IPS DF 6.9 (cell line): ENCODE data around the gene PER2.

ENCODE experiments used
- DNase-seq: peaks from one replicate; pipeline ENCODE4 v3.0.0-alpha.2; 2013; ENCODE audit warnings: low read depth, low spot score
- H3K27ac ChIP-seq: one replicate; pipeline ENCODE4 v1.5.1; 2013; ENCODE audit warnings: low read length, control low read depth
- H3K27me3 ChIP-seq: 2 replicates; pipeline ENCODE4 v1.6.1; 2013; ENCODE audit warnings: mild to moderate bottlenecking, low read length; ENCODE audit not compliant: control insufficient read depth, insufficient read depth
- H3K36me3 ChIP-seq: 2 replicates; pipeline ENCODE4 v1.6.1; 2013; ENCODE audit warnings: low read length; ENCODE audit not compliant: control insufficient read depth, insufficient read depth
- H3K4me1 ChIP-seq: 2 replicates; pipeline ENCODE4 v1.6.1; 2013; ENCODE audit warnings: low read length; ENCODE audit not compliant: control insufficient read depth, insufficient read depth
- H3K4me3 ChIP-seq: 2 replicates; pipeline ENCODE4 v1.5.1; 2013; ENCODE audit warnings: mild to moderate bottlenecking, low read length
- H3K9me3 ChIP-seq: 2 replicates; pipeline ENCODE4 v1.6.1; 2013; ENCODE audit warnings: low read length, inconsistent platforms; ENCODE audit not compliant: control insufficient read depth, insufficient read depth
- WGBS: extraction: QIAGEN DNeasy Blood & Tissue Kit; methylation state at CpG from one replicate; pipeline ENCODE4 v1.1.7; 2013; ENCODE audit warnings: mixed read lengths, missing lambda C conversion rate; ENCODE audit not compliant: insufficient read length, insufficient coverage; 5-methylcytosine and 5-hydroxymethylcytosine counted together

Gene PER2

DNA sequence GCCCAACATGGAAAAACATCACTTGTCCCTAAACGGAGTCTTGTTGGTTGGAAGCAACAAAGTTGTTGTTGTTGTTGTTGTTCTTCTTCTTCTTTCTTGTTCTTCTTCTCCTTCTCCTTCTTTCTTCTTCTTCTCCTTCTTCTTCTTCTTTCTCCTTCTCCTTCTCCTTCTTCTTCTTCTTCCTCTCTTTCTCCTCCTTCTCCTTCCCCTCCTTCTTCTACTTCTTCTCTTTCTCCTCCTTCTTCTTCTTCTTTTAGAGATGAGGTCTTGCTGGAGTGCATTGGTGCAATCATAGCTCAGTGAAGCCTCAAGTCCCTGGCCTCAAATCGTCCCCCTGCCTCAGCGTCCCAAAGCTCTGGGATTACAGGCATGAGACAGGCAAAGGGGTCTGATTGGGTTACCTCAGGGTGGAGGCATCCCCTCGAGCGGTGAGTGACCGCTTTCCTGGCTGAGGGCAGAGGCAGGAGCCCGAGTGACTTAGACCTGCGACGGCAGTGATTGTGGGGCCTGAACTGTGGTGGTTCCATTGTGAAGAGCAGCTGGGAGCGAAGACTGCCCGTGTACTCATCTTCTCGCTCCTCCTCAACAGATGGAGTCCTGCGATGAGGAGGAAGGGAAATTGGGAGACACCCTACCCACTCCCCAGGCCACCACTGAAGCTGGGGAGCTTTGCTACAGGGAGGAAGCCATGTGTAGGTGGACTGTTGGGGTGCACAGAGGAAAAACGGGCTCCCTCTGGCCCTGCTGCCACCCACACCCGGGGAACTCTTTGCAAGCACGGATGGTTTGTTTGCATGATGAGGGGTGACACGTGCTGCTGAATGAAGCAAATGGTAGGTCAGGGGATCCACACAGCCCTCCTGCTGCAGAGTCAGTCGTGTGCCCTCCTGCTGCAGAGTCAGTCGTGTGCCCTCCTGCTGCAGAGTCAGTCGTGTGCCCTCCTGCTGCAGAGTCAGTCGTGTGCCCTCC is 7.0 kb upstream of the PER2 start:
- no CpG with 5 or more reads among the region's 21 CpGs for WGBS
- Histone ChIP-seq H3K27ac (no peak overlapping the region), H3K9me3 (no peaks in the 10 kb centered on the region), H3K27me3 (no peaks in the 10 kb centered on the region; the same call in 1 of the 2 replicates), H3K36me3 (no peaks in the 10 kb centered on the region), H3K4me1 (0 out of 2 replicates have a peak, but pooled peaks cover 1% of the 10 kb centered on the region), H3K4me3 (no peak overlapping the region)
- no peak for DNase-seq

DNA sequence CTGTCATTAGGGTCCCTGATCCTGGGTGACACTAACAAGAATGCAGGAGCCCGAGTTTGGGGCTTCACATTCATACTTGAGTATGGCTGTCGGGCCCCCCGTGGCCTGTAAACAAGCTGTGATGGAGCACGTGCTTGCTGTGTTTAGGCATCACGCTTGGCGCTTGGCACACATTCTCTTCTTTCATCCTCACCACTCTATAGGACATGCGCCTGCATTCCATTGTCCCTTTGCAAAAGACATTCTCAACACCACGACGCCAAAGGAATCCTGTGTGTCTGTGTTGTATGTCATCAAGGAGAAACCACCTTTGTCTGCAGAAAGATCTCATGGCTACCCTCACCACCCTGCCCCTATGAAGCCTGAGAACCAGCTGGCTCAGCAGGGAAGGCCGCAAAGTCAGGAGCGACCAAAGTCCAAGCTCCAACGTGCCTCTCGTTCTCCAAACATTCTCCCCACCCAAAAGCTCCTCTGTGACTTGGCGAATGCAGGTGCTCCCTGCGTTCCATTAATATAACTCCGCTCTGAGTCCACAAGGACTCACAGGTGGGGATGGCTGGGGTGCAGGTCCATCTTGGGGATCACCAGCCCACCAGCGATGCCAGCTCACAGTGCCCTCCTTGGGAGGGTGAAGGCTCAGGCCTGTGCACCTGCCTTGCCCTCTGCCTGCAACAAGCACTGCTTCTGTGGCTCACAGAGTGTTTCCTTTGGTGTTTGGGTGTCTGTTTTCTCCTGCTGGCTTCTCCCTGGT is 6.2 kb upstream of the PER2 start:
- no peak for DNase-seq

DNA sequence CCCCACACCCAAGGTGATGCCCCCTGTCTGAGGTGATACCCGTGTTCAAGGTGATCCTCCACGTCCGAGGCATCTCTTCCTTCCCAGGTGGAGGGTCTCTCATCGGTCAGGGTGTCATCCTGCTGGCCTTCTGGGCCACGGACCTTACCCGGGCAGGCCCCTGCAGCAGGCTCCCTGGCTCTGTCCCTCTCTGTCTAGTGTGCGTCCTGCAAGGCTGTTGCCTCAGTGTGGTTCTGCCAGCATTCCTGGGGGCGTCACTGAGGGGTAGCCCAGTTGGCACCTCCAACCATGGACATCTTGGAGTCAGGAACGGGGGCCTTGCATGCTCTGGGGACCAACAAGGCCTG is 5.6 kb upstream of the PER2 start:
- DNase-seq = no peak
- Histone ChIP-seq H3K36me3 (no peaks in the 10 kb centered on the region), H3K9me3 (no peaks in the 10 kb centered on the region), H3K4me3 (no peak overlapping the region), H3K27me3 (no peaks in the 10 kb centered on the region; the same call in 1 of the 2 replicates), H3K27ac (no peak overlapping the region), H3K4me1 (0 out of 2 replicates have a peak, but pooled peaks cover 3% of the 10 kb centered on the region)
- WGBS = no CpG with 5 or more reads among the region's 9 CpGs

More for the DNA sequence above, 6.2 kb upstream of the PER2 start:
- Histone ChIP-seq H3K9me3 (no peaks in the 10 kb centered on the region), H3K36me3 (no peaks in the 10 kb centered on the region), H3K27me3 (no peaks in the 10 kb centered on the region; the same call in 1 of the 2 replicates), H3K27ac (no peak overlapping the region), H3K4me3 (no peak overlapping the region), H3K4me1 (0 out of 2 replicates have a peak, but pooled peaks cover 3% of the 10 kb centered on the region)
- no CpG with 5 or more reads among the region's 17 CpGs for whole genome bisulfite sequencing

DNA sequence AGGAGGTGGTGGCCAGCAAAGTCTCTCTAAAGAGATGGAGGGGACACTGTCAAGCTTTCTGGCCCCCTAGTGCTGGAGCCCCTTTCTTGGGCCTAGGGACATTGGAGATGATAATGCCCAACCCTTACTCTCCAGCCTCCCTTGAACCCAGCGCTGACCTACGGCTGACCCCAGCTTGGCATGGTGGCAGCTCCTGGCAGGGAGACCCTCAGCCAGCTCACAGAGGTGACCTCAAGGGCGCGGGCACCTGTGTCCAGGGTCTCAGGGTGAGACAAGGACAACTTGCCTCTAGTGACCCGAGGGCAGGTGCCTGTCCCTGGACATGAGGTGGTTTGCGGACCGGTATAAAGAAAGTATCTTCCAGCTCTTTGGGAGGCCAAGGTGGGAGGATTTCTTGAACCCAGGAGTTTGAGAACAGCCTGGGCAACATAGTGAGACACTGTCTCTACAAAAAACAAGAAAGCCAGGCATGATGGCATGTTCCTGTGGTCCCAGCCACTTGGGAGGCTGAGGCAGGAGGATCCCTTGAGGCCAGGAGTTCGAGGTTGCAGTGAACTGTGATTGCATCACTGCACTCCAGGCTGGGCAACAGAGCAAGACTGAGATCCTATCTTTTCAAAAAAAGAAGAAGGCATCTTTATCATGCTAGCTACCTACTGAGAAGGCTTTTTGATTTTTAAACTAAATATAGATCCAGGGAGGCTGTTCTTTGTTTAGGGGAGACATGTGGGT is 3.3 kb upstream of the PER2 start:
- H3K27ac ChIP-seq = no peak overlapping the region
- H3K4me3 ChIP-seq = no peak overlapping the region
- H3K36me3 ChIP-seq = no peaks in the 10 kb centered on the region
- no peaks in the 10 kb centered on the region for H3K9me3 ChIP-seq
- no CpG with 5 or more reads among the region's 8 CpGs for WGBS
- no peaks in the 10 kb centered on the region for H3K27me3 ChIP-seq
- H3K4me1 ChIP-seq = 0 out of 2 replicates have a peak, but pooled peaks cover 2% of the 10 kb centered on the region
- DNase-seq = no peak

DNA sequence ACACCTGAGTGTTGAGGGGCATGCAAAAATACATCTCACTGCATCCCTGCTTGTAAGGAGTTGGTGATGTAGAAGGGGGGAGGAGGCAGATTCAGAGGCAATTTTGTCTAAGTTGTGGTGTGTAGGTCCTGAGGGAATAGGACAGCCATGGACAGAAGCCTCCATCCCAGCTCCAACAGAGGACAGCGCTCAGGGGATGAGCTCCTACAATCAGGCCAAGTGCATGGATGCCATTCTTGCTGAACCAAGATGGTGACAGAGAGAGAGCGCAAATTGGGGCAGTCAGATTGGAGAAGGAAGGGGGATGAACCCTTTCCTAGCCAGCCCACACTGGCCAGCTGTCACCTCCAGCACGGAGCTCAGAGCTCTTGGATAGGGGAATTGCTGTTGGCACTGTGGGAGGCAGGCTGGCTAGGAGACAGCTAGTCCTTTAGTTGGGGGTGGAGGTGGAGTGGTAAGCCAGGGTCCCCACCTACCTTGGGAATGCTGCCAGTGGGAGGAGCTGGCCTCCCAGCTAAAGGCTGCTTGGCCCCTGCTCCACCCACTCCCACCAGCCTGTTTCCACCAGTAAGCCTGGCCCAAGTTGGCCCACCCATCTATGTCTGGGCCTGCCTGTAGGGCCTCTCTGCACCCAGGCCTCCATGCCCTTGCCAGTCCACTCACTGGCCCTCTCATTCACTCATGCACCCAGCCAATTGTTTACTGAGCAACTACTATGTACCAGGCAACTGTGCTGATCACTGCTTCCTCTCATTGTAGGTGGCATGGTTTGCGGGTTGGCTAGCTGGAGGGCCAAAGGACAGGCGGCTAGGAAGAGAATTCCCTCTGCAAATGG is 2.5 kb upstream of the PER2 start:
- no peaks in the 10 kb centered on the region for H3K36me3 ChIP-seq
- no peaks in the 10 kb centered on the region for H3K27me3 ChIP-seq
- H3K4me1 ChIP-seq = 0 out of 2 replicates have a peak, but pooled peaks cover 2% of the 10 kb centered on the region
- no peak overlapping the region for H3K4me3 ChIP-seq
- DNase-seq = no peak
- no CpG with 5 or more reads among the region's 5 CpGs for WGBS
- H3K27ac ChIP-seq = no peak overlapping the region
- H3K9me3 ChIP-seq = no peaks in the 10 kb centered on the region

DNA sequence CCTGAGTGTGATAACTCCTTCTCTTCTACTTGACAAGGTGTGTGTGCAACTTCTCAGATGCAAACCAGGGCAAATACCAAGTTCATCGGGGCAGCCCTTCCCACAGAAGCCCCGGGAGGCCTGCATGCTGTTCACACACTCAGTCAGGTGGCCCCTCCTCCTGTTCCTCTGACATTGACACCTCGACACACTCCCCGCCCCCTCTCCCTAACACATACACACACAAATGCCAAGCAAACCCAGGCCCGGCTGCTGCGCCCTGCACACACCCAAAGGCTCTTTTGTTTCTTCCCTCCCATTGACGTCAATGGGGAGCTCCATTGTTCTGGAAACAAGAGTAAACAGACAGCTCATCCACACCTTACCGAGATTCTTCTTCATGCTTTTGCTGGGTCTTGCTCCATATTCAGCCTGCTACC is 1.7 kb upstream of the PER2 start:
- no CpG with 5 or more reads among the region's 8 CpGs for WGBS
- Histone ChIP-seq H3K4me3 (no peak overlapping the region), H3K9me3 (no peaks in the 10 kb centered on the region), H3K4me1 (peaks cover 2% of the 10 kb centered on the region; the same call in 1 of the 2 replicates), H3K27ac (no peak overlapping the region), H3K27me3 (no peaks in the 10 kb centered on the region), H3K36me3 (no peaks in the 10 kb centered on the region)
- no peak for DNase-seq

DNA sequence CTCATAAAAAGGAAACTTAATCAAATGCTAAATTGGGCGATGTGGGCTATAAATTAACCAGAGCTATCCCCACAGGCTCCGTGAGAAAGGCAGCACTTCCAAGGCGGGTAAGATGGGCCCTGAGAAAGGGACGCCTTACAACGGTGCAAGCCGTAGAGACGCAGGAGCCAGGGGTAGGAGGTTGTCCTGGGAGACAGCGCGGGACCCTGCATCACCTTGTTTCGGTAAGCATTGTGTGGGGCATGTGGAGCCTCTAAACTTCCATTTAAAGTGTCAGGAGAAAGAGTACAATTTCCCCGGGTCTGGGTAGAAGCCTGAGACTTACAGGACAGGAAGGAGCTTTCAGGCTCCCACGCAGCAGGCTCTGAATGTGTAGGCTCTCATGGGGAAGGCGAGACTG is 1.2 kb upstream of the PER2 start:
- no peak for DNase-seq
- peaks cover 2% of the 10 kb centered on the region; the same call in 1 of the 2 replicates for H3K4me1 ChIP-seq
- H3K27me3 ChIP-seq = no peaks in the 10 kb centered on the region
- no peak overlapping the region for H3K27ac ChIP-seq
- H3K4me3 ChIP-seq = peak overlapping the region; percentile 52; the same call in 1 of the 2 replicates
- H3K9me3 ChIP-seq = no peaks in the 10 kb centered on the region
- no CpG with 5 or more reads among the region's 13 CpGs for WGBS
- no peaks in the 10 kb centered on the region for H3K36me3 ChIP-seq

DNA sequence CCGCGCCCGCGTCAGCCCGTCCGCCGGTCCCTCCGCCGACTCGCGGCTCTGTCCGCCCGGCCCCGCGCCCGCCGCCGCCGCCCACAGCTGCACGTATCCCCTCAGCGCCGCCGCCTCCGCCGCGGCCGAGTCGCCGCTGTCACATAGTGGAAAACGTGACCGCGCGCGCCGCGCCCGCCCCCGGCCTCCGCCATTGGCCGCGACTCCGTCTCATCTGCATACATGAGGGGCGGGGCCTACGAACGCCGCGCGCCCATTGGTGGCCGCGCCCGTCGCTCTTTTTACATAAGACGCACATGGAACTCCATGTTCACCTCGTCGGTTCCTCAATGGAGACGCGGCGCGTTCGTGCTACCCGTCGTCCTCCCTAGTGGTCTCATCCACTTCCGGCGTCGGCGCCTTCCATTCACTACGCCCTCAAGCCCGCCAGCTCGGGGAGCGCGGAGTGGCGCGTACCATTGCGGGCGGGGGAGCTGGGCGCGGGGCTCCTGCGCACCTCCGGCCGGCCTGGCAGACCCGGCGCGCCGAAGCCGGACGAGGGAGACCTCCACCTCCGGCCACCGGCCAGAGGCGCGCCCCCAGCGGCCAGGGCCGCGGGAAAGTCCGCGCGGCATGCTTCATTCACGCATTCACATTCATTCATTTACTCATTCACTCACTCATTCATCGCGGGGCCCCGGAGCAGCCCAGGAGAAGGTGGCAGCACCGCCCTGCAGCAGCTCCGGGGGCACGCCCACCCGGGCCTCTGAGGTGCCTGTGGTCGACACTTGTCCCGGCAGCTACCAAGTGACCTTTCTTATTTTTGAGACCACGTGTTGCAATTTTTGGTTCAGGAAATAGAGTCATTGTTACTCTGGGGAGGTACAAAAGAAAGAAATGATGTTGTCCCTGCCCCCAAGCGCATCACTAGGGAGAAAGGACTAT is 502 bp upstream of the PER2 start:
- Histone ChIP-seq H3K27ac (no peak overlapping the region), H3K9me3 (no peaks in the 10 kb centered on the region), H3K4me1 (peaks cover 2% of the 10 kb centered on the region; the same call in 1 of the 2 replicates), H3K27me3 (no peaks in the 10 kb centered on the region), H3K4me3 (peak overlapping the region; percentile 52; the same call in 1 of the 2 replicates), H3K36me3 (no peaks in the 10 kb centered on the region)
- peak; percentile 98 for DNase-seq
- no CpG with 5 or more reads among the region's 108 CpGs for WGBS
